Mucosa of descending colon (tissue), 3 donors: ENCODE measurements around the gene OR13C5. TPM values are rescaled to one million over a fixed set of nuclear protein-coding genes. Genes with fewer than 3 reads are reported as not detected.

Experiments
- ATAC-seq: fragments of 200-7000 bp; cut with Tn5 transposase; one replicate; pipeline ENCODE4 v1.9.1; 2020; ENCODE audit warnings: mild to moderate bottlenecking, moderate library complexity
- DNase-seq, 3 donors: peaks; one replicate each; pipeline ENCODE4 v3.0.0-alpha.2; 2020
- H3K36me3 ChIP-seq: fragments of 200-600 bp; one replicate; pipeline ENCODE4 v1.8.0; 2021; ENCODE audit warnings: low read depth, mild to moderate bottlenecking
- H3K4me1 ChIP-seq: fragments of 200-600 bp; one replicate; pipeline ENCODE4 v1.8.0; 2021; ENCODE audit warnings: low read depth, mild to moderate bottlenecking
- H3K4me3 ChIP-seq: fragments of 200-600 bp; one replicate; pipeline ENCODE4 v1.8.0; 2021; ENCODE audit warnings: mild to moderate bottlenecking
- H3K9me3 ChIP-seq: fragments of 200-600 bp; one replicate; pipeline ENCODE4 v1.8.0; 2021; ENCODE audit warnings: mild to moderate bottlenecking
- intact Hi-C, 2 donors: fragments of 100-400 bp; cut with DNase I in 1 of 2; cut with micrococcal nuclease in 1 of 2; formaldehyde crosslinking; loops; one replicate each; pipeline versions ENCODE4 v1.11.0 to v1.11.1; 2022; cut with DNase I, micrococcal nuclease
- total RNA-seq, 3 donors: library from RNA; stranded (reverse); fragmentation: NEBNext Ultra II Directional in 2 of 3; extraction: Animal tissue kit (Norgen Biotek cat#: 25700) in 2 of 3; gene quantifications; one replicate each; pipeline versions ENCODE4 v1.2.1 to v1.2.4, GENCODE V29; 2021 to 2023
- TF ChIP-seq, protein P1 (sequence below): fragments of 200-600 bp; IDR thresholded peaks from one replicate; pipeline ENCODE4 v1.8.0; 2022; ENCODE audit warnings: antibody characterized with exemption, mild to moderate bottlenecking
- donor health status: DM: no; HTN: no; CAD: no; lungs with moderate emphysema.
- donor health status: DM: no; HTN: no; CAD: no.
- donor health status: DM: no; HTN: yes; CAD: no.

Gene OR13C5
- total RNA-seq, 3 donors from 2014 or later: not detected

DNA sequence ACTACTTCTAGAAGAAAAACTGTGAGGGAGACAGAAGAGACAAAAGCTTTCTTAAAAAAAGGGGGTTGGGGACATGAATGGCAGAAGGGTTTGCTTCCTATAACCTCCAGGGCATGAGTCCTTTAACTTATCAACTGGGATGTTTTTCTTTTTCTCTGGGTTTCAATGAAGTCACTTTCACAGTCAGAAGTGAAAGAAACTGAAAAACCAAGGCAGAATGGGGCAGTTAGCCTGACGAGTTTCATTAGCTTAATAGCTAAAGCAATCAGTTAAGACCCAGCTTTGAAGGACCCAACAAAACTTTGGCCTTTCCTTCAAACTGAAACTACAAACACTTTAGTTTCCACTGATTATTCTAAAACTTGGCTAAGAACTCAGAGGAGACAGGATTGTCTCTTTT, 34.9 kb downstream of the OR13C5 start:
- ATAC-seq: no peak
- TF ChIP-seq, protein P1, sequence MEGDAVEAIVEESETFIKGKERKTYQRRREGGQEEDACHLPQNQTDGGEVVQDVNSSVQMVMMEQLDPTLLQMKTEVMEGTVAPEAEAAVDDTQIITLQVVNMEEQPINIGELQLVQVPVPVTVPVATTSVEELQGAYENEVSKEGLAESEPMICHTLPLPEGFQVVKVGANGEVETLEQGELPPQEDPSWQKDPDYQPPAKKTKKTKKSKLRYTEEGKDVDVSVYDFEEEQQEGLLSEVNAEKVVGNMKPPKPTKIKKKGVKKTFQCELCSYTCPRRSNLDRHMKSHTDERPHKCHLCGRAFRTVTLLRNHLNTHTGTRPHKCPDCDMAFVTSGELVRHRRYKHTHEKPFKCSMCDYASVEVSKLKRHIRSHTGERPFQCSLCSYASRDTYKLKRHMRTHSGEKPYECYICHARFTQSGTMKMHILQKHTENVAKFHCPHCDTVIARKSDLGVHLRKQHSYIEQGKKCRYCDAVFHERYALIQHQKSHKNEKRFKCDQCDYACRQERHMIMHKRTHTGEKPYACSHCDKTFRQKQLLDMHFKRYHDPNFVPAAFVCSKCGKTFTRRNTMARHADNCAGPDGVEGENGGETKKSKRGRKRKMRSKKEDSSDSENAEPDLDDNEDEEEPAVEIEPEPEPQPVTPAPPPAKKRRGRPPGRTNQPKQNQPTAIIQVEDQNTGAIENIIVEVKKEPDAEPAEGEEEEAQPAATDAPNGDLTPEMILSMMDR: no peak
- no peak for DNase-seq
- intact Hi-C loops: no loop called here
- H3K4me1 ChIP-seq: no peaks in the 10 kb centered on the region
- no peaks in the 10 kb centered on the region for H3K9me3 ChIP-seq
- H3K36me3 ChIP-seq: no peaks in the 10 kb centered on the region
- no peak overlapping the region for H3K4me3 ChIP-seq

DNA sequence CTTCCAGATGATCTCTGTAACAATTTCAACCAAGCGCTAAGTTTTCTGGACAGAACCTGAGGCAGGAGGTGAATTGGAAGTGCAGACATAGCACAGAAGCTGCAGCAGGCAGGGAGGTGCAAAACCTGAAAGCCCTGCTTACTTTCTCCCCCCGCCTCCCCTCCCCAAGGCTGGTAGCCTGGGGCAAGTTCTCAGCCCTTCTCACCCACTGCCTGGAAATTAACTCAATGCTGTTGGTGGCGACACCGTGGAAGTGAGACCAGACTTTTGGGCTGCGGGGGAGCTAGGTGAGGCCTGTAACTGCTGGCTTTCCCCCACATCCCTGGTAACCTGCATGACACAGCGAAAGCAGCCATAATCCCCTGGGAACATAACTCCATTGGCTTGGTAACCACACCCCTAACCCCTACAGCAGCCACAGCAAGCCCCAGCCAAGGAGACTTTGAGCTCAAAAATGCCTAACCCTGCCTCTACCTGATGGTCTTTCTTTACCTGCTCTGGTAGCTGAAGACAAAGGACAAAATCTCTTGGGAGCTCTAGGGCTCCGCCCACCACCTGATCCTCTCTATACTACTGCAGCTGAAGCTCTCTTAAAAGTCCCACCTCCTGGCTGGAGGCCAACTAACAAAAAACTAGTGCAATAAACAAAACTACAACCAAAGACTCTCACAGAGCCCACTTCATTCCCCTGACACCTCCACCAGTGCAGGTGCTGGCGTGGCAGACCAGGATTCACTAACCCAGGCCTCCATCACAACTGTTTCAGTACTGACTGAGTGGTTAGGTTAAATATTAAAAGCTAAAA, 42.2 kb downstream of the OR13C5 start:
- Histone ChIP-seq H3K36me3 (no peaks in the 10 kb centered on the region), H3K9me3 (no peaks in the 10 kb centered on the region), H3K4me3 (no peak overlapping the region), H3K4me1 (no peaks in the 10 kb centered on the region)
- TF ChIP-seq, protein P1: no peak
- ATAC-seq: no peak
- no peak for DNase-seq
- intact Hi-C loops: no loop called here

DNA sequence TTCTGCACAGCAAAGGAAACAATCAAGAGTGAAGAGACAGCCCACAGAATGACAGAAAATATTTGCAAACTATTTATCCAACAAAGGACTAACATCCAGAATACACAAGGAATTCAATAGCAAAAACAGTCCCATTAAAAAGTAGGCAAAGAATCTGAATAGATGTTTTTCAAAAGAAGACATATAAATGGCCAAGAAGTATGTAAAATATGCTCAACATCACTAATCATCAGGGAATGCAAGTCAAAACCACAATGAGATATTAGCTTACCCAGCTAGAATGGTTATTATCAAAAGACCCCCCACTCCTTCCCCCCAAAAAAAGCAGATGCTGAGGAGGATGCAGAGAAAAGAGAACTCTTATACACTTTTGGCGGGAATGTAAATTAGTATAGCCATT, 43.7 kb downstream of the OR13C5 start:
- H3K36me3 ChIP-seq: no peaks in the 10 kb centered on the region
- intact Hi-C loops: no loop called here
- no peak overlapping the region for H3K4me3 ChIP-seq
- H3K9me3 ChIP-seq: no peaks in the 10 kb centered on the region
- H3K4me1 ChIP-seq: no peaks in the 10 kb centered on the region
- DNase-seq (no peak), ATAC-seq (no peak)
- TF ChIP-seq, protein P1: no peak

DNA sequence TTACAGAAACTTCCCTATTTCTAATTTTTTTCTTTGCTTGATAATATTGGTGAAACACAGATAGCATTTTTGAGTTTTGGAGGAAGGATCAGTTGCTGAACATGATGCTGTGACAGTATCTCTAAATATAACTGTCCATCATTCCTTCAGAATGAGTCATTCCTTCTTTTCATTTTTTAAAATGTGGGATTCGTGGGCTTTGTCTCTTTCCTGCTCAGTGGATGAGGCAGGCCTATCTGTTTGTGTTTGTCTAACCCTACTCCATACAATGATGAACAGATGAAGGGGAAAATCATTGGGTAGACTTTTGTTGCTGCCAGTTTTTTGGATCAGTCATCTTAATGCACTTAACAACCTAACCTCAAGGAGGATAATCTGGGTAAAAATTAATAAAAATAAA, 46.0 kb downstream of the OR13C5 start:
- H3K4me3 ChIP-seq: no peak overlapping the region
- no peak for ATAC-seq
- intact Hi-C loops: no loop called here
- no peaks in the 10 kb centered on the region for H3K36me3 ChIP-seq
- TF ChIP-seq, protein P1: no peak
- H3K9me3 ChIP-seq: no peaks in the 10 kb centered on the region
- DNase-seq: no peak
- no peaks in the 10 kb centered on the region for H3K4me1 ChIP-seq

Other genes starting within 250 kb of the OR13C5 start
- gene OR13F1, start 95.2 kb downstream of the OR13C5 start, total RNA-seq: not detected
- gene OR13C4, start 72.2 kb downstream of the OR13C5 start, total RNA-seq: not detected
- gene OR13C3, start 62.6 kb downstream of the OR13C5 start, total RNA-seq: not detected
- not detected for gene OR13C8, start 30.2 kb downstream of the OR13C5 start, total RNA-seq
- gene OR13C2, start 6.2 kb upstream of the OR13C5 start, total RNA-seq: not detected
- gene OR13C9, start 18.8 kb upstream of the OR13C5 start, total RNA-seq: not detected
- gene OR13D1, start 95.1 kb upstream of the OR13C5 start, total RNA-seq: not detected
- gene NIPSNAP3A, start 148.3 kb upstream of the OR13C5 start, total RNA-seq: 10 to 100 TPM; 23.7 to 51.2 (median 34.6) TPM
- gene NIPSNAP3B, start 164.7 kb upstream of the OR13C5 start, total RNA-seq: 1 to 10 TPM in 2 of 3 donors, under 1 TPM in 1; 0.98 to 1.3 (median 1.1) TPM